ENCODE data around the gene SIT1.

SIT1 gene

GRCh38 chr9:35690614-35691333 lies 40.0 kb upstream of the SIT1 start:
- Histone ChIP-seq H3K4me1 (peaks cover 39 to 51% (median 48%) of the 10 kb centered on the region in 10 experiments), H3K27ac (peak overlapping the region; percentile 64 to 87 (median 80)), H3K36me3 (peaks cover 2 to 15% (median 4%) of the 10 kb centered on the region in 11 experiments), H3K9ac (peak overlapping the region; percentile 78 to 86 (median 83)), H3K4me2 (peak overlapping the region; percentile 78 to 99 (median 96)), H3K27me3 (no peaks in the 10 kb centered on the region), H3K9me3 (replicated peaks in 1 of 11) (no peaks in the 10 kb centered on the region), H4K20me1 (peaks cover 0 to 2% (median 0%) of the 10 kb centered on the region in 11 experiments; a peak in 3 of 22 replicates), H3K4me3 (peak overlapping the region; percentile 61 to 81 (median 68))
- TF ChIP-seq Cebpa-rat (IDR thresholded peaks at IDR 0.05), result no peak

- Histone ChIP-seq H3K36me3 (peaks cover under 1 to 15% (median 5%) of the 10 kb centered on the region in 11 experiments; a peak in 16 of 22 replicates), H3K4me3 (peak overlapping the region; percentile 61 to 81 (median 68)), H3K9me3 (replicated peaks in 1 of 11) (no peaks in the 10 kb centered on the region), H3K4me1 (peaks cover 39 to 51% (median 48%) of the 10 kb centered on the region in 10 experiments), H3K9ac (peak overlapping the region; percentile 78 to 86 (median 83)), H3K4me2 (peak overlapping the region; percentile 78 to 99 (median 96)), H4K20me1 (no peaks in the 10 kb centered on the region), H3K27ac (peak overlapping the region; percentile 27 to 87 (median 80); a peak in 21 of 22 replicates), H3K27me3 (no peaks in the 10 kb centered on the region)
- no peak for TF ChIP-seq Cebpa-rat (IDR thresholded peaks at IDR 0.05)
Observed at GRCh38 chr9:35690294-35690613, 39.5 kb upstream of the SIT1 start.

- TF ChIP-seq Cebpa-rat (IDR thresholded peaks at IDR 0.05), result no peak
- Histone ChIP-seq H3K36me3 (peaks cover 5 to 16% (median 10%) of the 10 kb centered on the region in 11 experiments; a peak in 17 of 22 replicates), H3K4me1 (peaks cover 39 to 51% (median 48%) of the 10 kb centered on the region in 10 experiments), H3K9ac (peak within 1 kb of the TSS; percentile 78 to 86 (median 83)), H4K20me1 (no peaks in the 10 kb centered on the region), H3K9me3 (replicated peaks in 1 of 11) (no peaks in the 10 kb centered on the region), H3K27me3 (no peaks in the 10 kb centered on the region), H3K4me2 (peak within 1 kb of the TSS; percentile 78 to 99 (median 96)), H3K4me3 (peak within 1 kb of the TSS; percentile 61 to 81 (median 68)), H3K27ac (peak within 1 kb of the TSS; percentile 64 to 87 (median 80))
Observed at GRCh38 chr9:35689542-35690293, 39.0 kb upstream of the SIT1 start, which contains the start of gene TPM2. Gene TPM2 (minus strand): TSS chr9:35689925. CDS start chr9:35689817, 108 bp downstream.

GRCh38 chr9:35688558-35689541 lies 38.1 kb upstream of the SIT1 start:
- Histone ChIP-seq H3K4me1 (peaks cover 39 to 51% (median 48%) of the 10 kb centered on the region in 10 experiments), H3K4me2 (peak overlapping the region; percentile 78 to 99 (median 96)), H3K4me3 (peak overlapping the region in 9 of 10 experiments; percentile 61 to 81 (median 69); a peak in 14 of 20 replicates), H3K27me3 (no peaks in the 10 kb centered on the region), H3K36me3 (peaks cover 12 to 25% (median 19%) of the 10 kb centered on the region in 11 experiments; a peak in 19 of 22 replicates), H3K27ac (peak overlapping the region in 10 of 11 experiments; percentile 20 to 87 (median 82); a peak in 18 of 22 replicates), H3K9ac (peak overlapping the region; percentile 31 to 86 (median 83); a peak in 18 of 22 replicates), H3K9me3 (replicated peaks in 1 of 11) (no peaks in the 10 kb centered on the region), H4K20me1 (no peaks in the 10 kb centered on the region)
- TF ChIP-seq Cebpa-rat (IDR thresholded peaks at IDR 0.05), result no peak

GRCh38 chr9:35687972-35688557 lies 37.3 kb upstream of the SIT1 start:
- H3K9me3 ChIP-seq (replicated peaks in 1 of 11), result no peaks in the 10 kb centered on the region
- no peak for TF ChIP-seq Cebpa-rat (IDR thresholded peaks at IDR 0.05)
- peak overlapping the region in 2 of 11 experiments; percentile 79 to 83; a peak in 2 of 22 replicates for H3K9ac ChIP-seq
- no peaks in the 10 kb centered on the region for H4K20me1 ChIP-seq
- H3K4me1 ChIP-seq, result peaks cover 39 to 57% (median 48%) of the 10 kb centered on the region in 10 experiments
- H3K27me3 ChIP-seq, result no peaks in the 10 kb centered on the region
- H3K4me2 ChIP-seq, result peak overlapping the region; percentile 78 to 99 (median 96)
- H3K4me3 ChIP-seq, result peak overlapping the region in 1 of 10 experiments; percentile 61; a peak in 1 of 20 replicates
- peak overlapping the region in 5 of 11 experiments; percentile 13 to 84 (median 29); a peak in 7 of 22 replicates for H3K27ac ChIP-seq
- peaks cover 16 to 33% (median 26%) of the 10 kb centered on the region in 11 experiments; a peak in 19 of 22 replicates for H3K36me3 ChIP-seq

GRCh38 chr9:35687306-35687705 lies 36.6 kb upstream of the SIT1 start:
- no peak overlapping the region for H3K4me3 ChIP-seq
- H4K20me1 ChIP-seq, result no peaks in the 10 kb centered on the region; a peak in 1 of 22 replicates
- peaks cover 21 to 40% (median 30%) of the 10 kb centered on the region in 11 experiments; a peak in 20 of 22 replicates for H3K36me3 ChIP-seq
- no peaks in the 10 kb centered on the region for H3K9me3 ChIP-seq (replicated peaks in 1 of 11)
- no peak overlapping the region for H3K9ac ChIP-seq
- peak overlapping the region; percentile 78 to 99 (median 96); a peak in 21 of 22 replicates for H3K4me2 ChIP-seq
- H3K4me1 ChIP-seq, result peaks cover 39 to 57% (median 48%) of the 10 kb centered on the region in 10 experiments
- no peak for TF ChIP-seq Cebpa-rat (IDR thresholded peaks at IDR 0.05)
- no peaks in the 10 kb centered on the region for H3K27me3 ChIP-seq
- H3K27ac ChIP-seq, result no peak overlapping the region

GRCh38 chr9:35686222-35687203 lies 35.8 kb upstream of the SIT1 start:
- no peak overlapping the region for H3K4me3 ChIP-seq

More at GRCh38 chr9:35686222-35687203, 35.8 kb upstream of the SIT1 start:
- no peak overlapping the region for H3K27ac ChIP-seq
- peak overlapping the region in 8 of 11 experiments; percentile 3 to 97 (median 96); a peak in 10 of 22 replicates for H3K4me2 ChIP-seq
- no peaks in the 10 kb centered on the region; a peak in 1 of 22 replicates for H4K20me1 ChIP-seq
- no peaks in the 10 kb centered on the region for H3K27me3 ChIP-seq
- H3K36me3 ChIP-seq, result peaks cover 21 to 43% (median 30%) of the 10 kb centered on the region in 11 experiments; a peak in 20 of 22 replicates
- H3K9ac ChIP-seq, result no peak overlapping the region; a peak in 1 of 22 replicates
- H3K4me1 ChIP-seq, result peaks cover 35 to 53% (median 44%) of the 10 kb centered on the region in 10 experiments
- TF ChIP-seq Cebpa-rat (IDR thresholded peaks at IDR 0.05), result no peak
- no peaks in the 10 kb centered on the region for H3K9me3 ChIP-seq (replicated peaks in 1 of 11)

All from BLaER1 treated with 17β-estradiol and CSF1 and Interleukin-3, amounts not matched to agents 10 nM and 100 nM (cell line).